Measurements from ENCODE around the gene SAMD4A. TPM values are rescaled to one million over a fixed set of nuclear protein-coding genes. Genes with fewer than 3 reads are reported as not detected.

The SAMD4A gene
- total RNA-seq, 1 donor from 2014 or later: 14.4 TPM

GRCh38 chr14:54600717-54601109, 33.8 kb downstream of the SAMD4A start:
- H3K27me3 Mint-ChIP-seq: no peaks in the 10 kb centered on the region
- no peak for DNase-seq (ENCODE audit: extremely low spot score, unreplicated experiment)
- peaks cover 3% of the 10 kb centered on the region for H3K36me3 Mint-ChIP-seq
- no peak overlapping the region for H3K27ac Mint-ChIP-seq
- peaks cover 4% of the 10 kb centered on the region for H3K9me3 Mint-ChIP-seq
- no peak for TF ChIP-seq CTCF (conservative IDR thresholded peaks at IDR 0.05)
- H3K4me1 Mint-ChIP-seq (ENCODE audit: unreplicated experiment): peaks cover 23% of the 10 kb centered on the region
- H3K4me3 Mint-ChIP-seq: no peak overlapping the region

- H3K36me3 Mint-ChIP-seq: peaks cover 6% of the 10 kb centered on the region
- H3K9me3 Mint-ChIP-seq: peaks cover 6% of the 10 kb centered on the region
- H3K27ac Mint-ChIP-seq: no peak overlapping the region
- H3K4me1 Mint-ChIP-seq (ENCODE audit: unreplicated experiment): peaks cover 24% of the 10 kb centered on the region
- H3K4me3 Mint-ChIP-seq: no peak overlapping the region
- no peak for DNase-seq (ENCODE audit: extremely low spot score, unreplicated experiment)
- no peak for TF ChIP-seq CTCF (conservative IDR thresholded peaks at IDR 0.05)
- no peaks in the 10 kb centered on the region for H3K27me3 Mint-ChIP-seq
Observed at GRCh38 chr14:54603362-54603761, 36.4 kb downstream of the SAMD4A start.

- DNase-seq (ENCODE audit: extremely low spot score, unreplicated experiment): no peak
- Mint-ChIP-seq H3K4me3 (no peak overlapping the region), H3K4me1 (ENCODE audit: unreplicated experiment) (peaks cover 4% of the 10 kb centered on the region), H3K27me3 (no peaks in the 10 kb centered on the region), H3K9me3 (peaks cover 11% of the 10 kb centered on the region), H3K36me3 (peaks cover 6% of the 10 kb centered on the region), H3K27ac (no peak overlapping the region)
- TF ChIP-seq CTCF (conservative IDR thresholded peaks at IDR 0.05): no peak
Observed at GRCh38 chr14:54606178-54606577, 39.2 kb downstream of the SAMD4A start.

GRCh38 chr14:54606631-54607133, 39.8 kb downstream of the SAMD4A start:
- peaks cover 4% of the 10 kb centered on the region for H3K4me1 Mint-ChIP-seq (ENCODE audit: unreplicated experiment)
- H3K9me3 Mint-ChIP-seq: peaks cover 11% of the 10 kb centered on the region
- no peak overlapping the region for H3K27ac Mint-ChIP-seq
- DNase-seq (ENCODE audit: extremely low spot score, unreplicated experiment): no peak
- TF ChIP-seq CTCF (conservative IDR thresholded peaks at IDR 0.05): no peak
- H3K4me3 Mint-ChIP-seq: no peak overlapping the region
- H3K36me3 Mint-ChIP-seq: peaks cover 6% of the 10 kb centered on the region
- H3K27me3 Mint-ChIP-seq: no peaks in the 10 kb centered on the region

GRCh38 chr14:54609576-54609975, 42.6 kb downstream of the SAMD4A start:
- Mint-ChIP-seq H3K36me3 (peaks cover 6% of the 10 kb centered on the region), H3K27me3 (peaks cover 3% of the 10 kb centered on the region), H3K4me3 (no peak overlapping the region), H3K27ac (no peak overlapping the region), H3K9me3 (peaks cover 11% of the 10 kb centered on the region), H3K4me1 (ENCODE audit: unreplicated experiment) (peaks cover 4% of the 10 kb centered on the region)
- no peak for TF ChIP-seq CTCF (conservative IDR thresholded peaks at IDR 0.05)
- DNase-seq (ENCODE audit: extremely low spot score, unreplicated experiment): no peak
